ENCODE measurements around the gene POU2AF3.
A peak's percentile ranks its signal among the peaks of the same experiment; 100 is the strongest.
"Not testable (repeated sequence)": the region's sequence is repeated elsewhere in the genome, so short reads cannot be mapped to it uniquely, and the experiment has no call there.

POU2AF3 gene

GRCh38 chr11:111298413-111299100 lies at the start of gene POU2AF3:
Gene POU2AF3, plus strand, starts transcription at chr11:111298546. Its CDS starts 36 bp downstream, at chr11:111298582.
- Histone ChIP-seq H3K27me3 (peaks cover 39 to 65% (median 56%) of the 10 kb centered on the region in 11 experiments), H3K4me2 (peak within 1 kb of the TSS; percentile 65 to 87 (median 84)), H3K27ac (no peak within 1 kb of the TSS), H3K4me3 (peak within 1 kb of the TSS; percentile 52 to 69 (median 58)), H3K9ac (peak within 1 kb of the TSS in 10 of 11 experiments; percentile 26 to 62 (median 48); a peak in 12 of 22 replicates), H4K20me1 (peaks cover 0 to 6% (median 0%) of the 10 kb centered on the region in 11 experiments; a peak in 1 of 22 replicates), H3K9me3 (replicated peaks in 1 of 11) (peaks cover 0 to 13% (median 9%) of the 10 kb centered on the region in 11 experiments; a peak in 13 of 22 replicates), H3K36me3 (no peaks in the 10 kb centered on the region), H3K4me1 (peaks cover 0 to 5% (median 0%) of the 10 kb centered on the region in 10 experiments; a peak in 3 of 20 replicates)
- TF ChIP-seq Cebpa-rat (IDR thresholded peaks at IDR 0.05) = no peak

GRCh38 chr11:111250936-111251335 lies 47.4 kb upstream of the POU2AF3 start:
- no peak for TF ChIP-seq Cebpa-rat (IDR thresholded peaks at IDR 0.05)
- H3K4me1 ChIP-seq = peaks cover 0 to 3% (median 0%) of the 10 kb centered on the region in 10 experiments; a peak in 1 of 20 replicates
- H3K9ac ChIP-seq = no peak overlapping the region
- H4K20me1 ChIP-seq = no peaks in the 10 kb centered on the region
- no peak overlapping the region for H3K4me2 ChIP-seq
- H3K4me3 ChIP-seq = no peak overlapping the region
- no peaks in the 10 kb centered on the region for H3K9me3 ChIP-seq (replicated peaks in 1 of 11)
- H3K36me3 ChIP-seq = no peaks in the 10 kb centered on the region
- H3K27me3 ChIP-seq = no peaks in the 10 kb centered on the region
- H3K27ac ChIP-seq = no peak overlapping the region

GRCh38 chr11:111253131-111253530 lies 45.2 kb upstream of the POU2AF3 start:
- no peak for TF ChIP-seq Cebpa-rat (IDR thresholded peaks at IDR 0.05)
- H3K9me3 ChIP-seq (replicated peaks in 1 of 11) = no peaks in the 10 kb centered on the region
- H3K4me2 ChIP-seq = no peak overlapping the region
- H3K9ac ChIP-seq = no peak overlapping the region
- H3K27me3 ChIP-seq = no peaks in the 10 kb centered on the region
- H3K36me3 ChIP-seq = no peaks in the 10 kb centered on the region
- no peak overlapping the region for H3K27ac ChIP-seq
- H3K4me3 ChIP-seq = no peak overlapping the region
- no peaks in the 10 kb centered on the region for H4K20me1 ChIP-seq
- H3K4me1 ChIP-seq = peaks cover 0 to 3% (median 0%) of the 10 kb centered on the region in 10 experiments; a peak in 1 of 20 replicates

- Histone ChIP-seq H3K9ac (no peak overlapping the region), H3K9me3 (replicated peaks in 1 of 11) (no peaks in the 10 kb centered on the region), H3K4me2 (no peak overlapping the region), H3K4me1 (peaks cover 0 to 3% (median 0%) of the 10 kb centered on the region in 10 experiments; a peak in 1 of 20 replicates), H3K36me3 (no peaks in the 10 kb centered on the region), H3K27me3 (no peaks in the 10 kb centered on the region), H4K20me1 (no peaks in the 10 kb centered on the region), H3K27ac (no peak overlapping the region), H3K4me3 (no peak overlapping the region)
- no peak for TF ChIP-seq Cebpa-rat (IDR thresholded peaks at IDR 0.05)
Observed at GRCh38 chr11:111253630-111254029, 44.7 kb upstream of the POU2AF3 start.

GRCh38 chr11:111258046-111258445 lies 40.3 kb upstream of the POU2AF3 start:
- Histone ChIP-seq H3K27ac (no peak overlapping the region), H3K9ac (no peak overlapping the region), H3K36me3 (no peaks in the 10 kb centered on the region), H3K9me3 (replicated peaks in 1 of 11) (peaks cover 0 to 9% (median 0%) of the 10 kb centered on the region in 11 experiments; a peak in 5 of 22 replicates), H4K20me1 (no peaks in the 10 kb centered on the region), H3K27me3 (no peaks in the 10 kb centered on the region), H3K4me3 (no peak overlapping the region), H3K4me1 (peaks cover 7 to 29% (median 26%) of the 10 kb centered on the region in 10 experiments; a peak in 18 of 20 replicates), H3K4me2 (no peak overlapping the region)
- TF ChIP-seq Cebpa-rat (IDR thresholded peaks at IDR 0.05) = no peak

- no peaks in the 10 kb centered on the region for H3K36me3 ChIP-seq
- H3K9me3 ChIP-seq (replicated peaks in 1 of 11) = peaks cover 0 to 9% (median 0%) of the 10 kb centered on the region in 11 experiments; a peak in 5 of 22 replicates
- no peak for TF ChIP-seq Cebpa-rat (IDR thresholded peaks at IDR 0.05)
- no peaks in the 10 kb centered on the region for H4K20me1 ChIP-seq
- H3K4me3 ChIP-seq = no peak overlapping the region
- peak overlapping the region in 8 of 11 experiments; percentile 51 to 69 (median 56); a peak in 13 of 22 replicates for H3K4me2 ChIP-seq
- peak overlapping the region in 6 of 11 experiments; percentile 48 to 80 (median 77); a peak in 12 of 22 replicates for H3K27ac ChIP-seq
- H3K27me3 ChIP-seq = no peaks in the 10 kb centered on the region
- peaks cover 7 to 29% (median 26%) of the 10 kb centered on the region in 10 experiments; a peak in 18 of 20 replicates for H3K4me1 ChIP-seq
- no peak overlapping the region for H3K9ac ChIP-seq
Observed at GRCh38 chr11:111259896-111260295, 38.5 kb upstream of the POU2AF3 start.

GRCh38 chr11:111260811-111261210 lies 37.5 kb upstream of the POU2AF3 start:
- H3K9me3 ChIP-seq (replicated peaks in 1 of 11) = peaks cover 0 to 9% (median 0%) of the 10 kb centered on the region in 11 experiments; a peak in 5 of 22 replicates
- TF ChIP-seq Cebpa-rat (IDR thresholded peaks at IDR 0.05) = no peak
- H3K4me3 ChIP-seq = no peak overlapping the region
- H3K4me1 ChIP-seq = peaks cover 7 to 29% (median 26%) of the 10 kb centered on the region in 10 experiments; a peak in 18 of 20 replicates
- no peaks in the 10 kb centered on the region for H3K36me3 ChIP-seq
- peak overlapping the region in 4 of 11 experiments; percentile 26 to 59 (median 57); a peak in 5 of 22 replicates for H3K9ac ChIP-seq
- no peaks in the 10 kb centered on the region for H4K20me1 ChIP-seq
- peak overlapping the region in 9 of 11 experiments; percentile 38 to 69 (median 54); a peak in 18 of 22 replicates for H3K4me2 ChIP-seq
- no peaks in the 10 kb centered on the region for H3K27me3 ChIP-seq
- H3K27ac ChIP-seq = peak overlapping the region in 8 of 11 experiments; percentile 37 to 80 (median 68); a peak in 15 of 22 replicates

- Histone ChIP-seq H3K4me1 (peaks cover 7 to 29% (median 26%) of the 10 kb centered on the region in 10 experiments; a peak in 18 of 20 replicates), H3K27ac (no peak overlapping the region), H3K36me3 (no peaks in the 10 kb centered on the region), H3K27me3 (no peaks in the 10 kb centered on the region), H4K20me1 (no peaks in the 10 kb centered on the region), H3K4me2 (no peak overlapping the region), H3K4me3 (no peak overlapping the region), H3K9me3 (replicated peaks in 1 of 11) (peaks cover 0 to 7% (median 0%) of the 10 kb centered on the region in 11 experiments; a peak in 4 of 22 replicates), H3K9ac (no peak overlapping the region)
- no peak for TF ChIP-seq Cebpa-rat (IDR thresholded peaks at IDR 0.05)
Observed at GRCh38 chr11:111264646-111265045, 33.7 kb upstream of the POU2AF3 start.

GRCh38 chr11:111265421-111265820 lies 32.9 kb upstream of the POU2AF3 start:
- Histone ChIP-seq H3K27me3 (no peaks in the 10 kb centered on the region), H3K9me3 (replicated peaks in 1 of 11) (0 out of 22 replicates have a peak, but pooled peaks cover 0 to under 1% (median 0%) of the 10 kb centered on the region in 11 experiments), H3K9ac (no peak overlapping the region), H3K27ac (no peak overlapping the region), H3K4me2 (no peak overlapping the region), H3K4me1 (peaks cover 2 to 22% (median 20%) of the 10 kb centered on the region in 10 experiments; a peak in 18 of 20 replicates), H3K36me3 (no peaks in the 10 kb centered on the region), H4K20me1 (no peaks in the 10 kb centered on the region), H3K4me3 (no peak overlapping the region)
- TF ChIP-seq Cebpa-rat (IDR thresholded peaks at IDR 0.05) = no peak

- not testable (repeated sequence) for H3K36me3 ChIP-seq; H4K20me1 ChIP-seq; H3K9me3 ChIP-seq (replicated peaks in 1 of 11); H3K4me3 ChIP-seq; H3K4me2 ChIP-seq; H3K27me3 ChIP-seq; H3K9ac ChIP-seq; H3K27ac ChIP-seq
- H3K4me1 ChIP-seq = peaks cover 0 to 20% (median 16%) of the 10 kb centered on the region in 10 experiments; a peak in 16 of 20 replicates
Observed at GRCh38 chr11:111268303-111268702, 30.0 kb upstream of the POU2AF3 start.
